Left ventricle myocardium inferior (tissue), 1 donor: ENCODE results near the gene BRS3. TPM values are rescaled to one million over a fixed set of nuclear protein-coding genes. Genes with fewer than 3 reads are reported as not detected.

Source experiments
- DNase-seq: peaks from one replicate; pipeline ENCODE4 v3.0.0-alpha.2; 2020
- H3K27ac ChIP-seq: fragments of 200-600 bp; replicated peaks from 2 replicates; pipeline ENCODE4 v1.8.0; 2021
- H3K27me3 ChIP-seq: fragments of 200-600 bp; 2 replicates; pipeline ENCODE4 v1.8.0; 2021; ENCODE audit warnings: low read depth
- H3K36me3 ChIP-seq: fragments of 200-600 bp; 2 replicates; pipeline ENCODE4 v1.8.0; 2021
- H3K4me1 ChIP-seq: fragments of 200-600 bp; 2 replicates; pipeline ENCODE4 v1.8.0; 2021
- H3K4me3 ChIP-seq: fragments of 200-600 bp; 2 replicates; pipeline ENCODE4 v1.8.0; 2021; ENCODE audit warnings: mild to moderate bottlenecking, moderate library complexity
- H3K9me3 ChIP-seq: fragments of 200-600 bp; replicated peaks from 2 replicates; pipeline ENCODE4 v1.8.0; 2021
- CTCF ChIP-seq: fragments of 200-600 bp; IDR thresholded peaks from 2 replicates; pipeline ENCODE4 v1.8.0; 2021; ENCODE audit warnings: antibody characterized with exemption, mild to moderate bottlenecking, borderline replicate concordance
- intact Hi-C: fragments of 100-400 bp; cut with micrococcal nuclease; formaldehyde crosslinking; loops from one replicate; pipeline ENCODE4 v1.11.0; 2022
- total RNA-seq: library from RNA; stranded (reverse); fragmentation: NEBNext Ultra II Directional; extraction: Animal tissue kit (Norgen Biotek cat#: 25700); gene quantifications from one replicate; pipeline ENCODE4 v1.2.1, GENCODE V29; 2021
- donor health status: DM: no; HTN: yes; CAD: no; lungs with severe emphysema.

Gene BRS3
- total RNA-seq, 1 donor from 2014 or later: not detected

GRCh38 chrX:136493011-136493410 is 5.3 kb downstream of the BRS3 start:
- Histone ChIP-seq H3K9me3 (no peaks in the 10 kb centered on the region), H3K4me1 (peaks cover 12% of the 10 kb centered on the region), H3K27ac (no peak overlapping the region), H3K4me3 (no peak overlapping the region), H3K27me3 (peaks cover 24% of the 10 kb centered on the region), H3K36me3 (no peaks in the 10 kb centered on the region)
- TF ChIP-seq CTCF: no peak
- no peak for DNase-seq
- intact Hi-C loops: no loop called here

- no peak overlapping the region for H3K4me3 ChIP-seq
Measured at GRCh38 chrX:136495043-136495442, 7.3 kb downstream of the BRS3 start.

GRCh38 chrX:136496186-136496763 is 8.5 kb downstream of the BRS3 start:
- peaks cover 27% of the 10 kb centered on the region for H3K4me1 ChIP-seq
- H3K27me3 ChIP-seq: peaks cover 5% of the 10 kb centered on the region
- intact Hi-C loops: no loop called here
- no peak for DNase-seq
- peak overlapping the region; percentile 97 for H3K27ac ChIP-seq
- H3K36me3 ChIP-seq: peaks cover 13% of the 10 kb centered on the region
- H3K9me3 ChIP-seq: no peaks in the 10 kb centered on the region
- no peak for TF ChIP-seq CTCF
- H3K4me3 ChIP-seq: peak overlapping the region; percentile 77

More at GRCh38 chrX:136495043-136495442, 7.3 kb downstream of the BRS3 start:
- Histone ChIP-seq H3K9me3 (no peaks in the 10 kb centered on the region), H3K27me3 (peaks cover 15% of the 10 kb centered on the region), H3K27ac (no peak overlapping the region), H3K36me3 (peaks cover under 1% of the 10 kb centered on the region), H3K4me1 (peaks cover 27% of the 10 kb centered on the region)
- TF ChIP-seq CTCF: no peak
- intact Hi-C loops: no loop called here
- no peak for DNase-seq

GRCh38 chrX:136496764-136497555 is 9.2 kb downstream of the BRS3 start:
- peak overlapping the region; percentile 77 for H3K4me3 ChIP-seq
- no peak for TF ChIP-seq CTCF
- intact Hi-C loops: no loop called here
- H3K4me1 ChIP-seq: peaks cover 27% of the 10 kb centered on the region
- peak overlapping the region; percentile 97 for H3K27ac ChIP-seq
- H3K27me3 ChIP-seq: peaks cover 4% of the 10 kb centered on the region
- no peaks in the 10 kb centered on the region for H3K9me3 ChIP-seq
- H3K36me3 ChIP-seq: peaks cover 20% of the 10 kb centered on the region
- peak; percentile 83 for DNase-seq

- DNase-seq: no peak
- Histone ChIP-seq H3K9me3 (no peaks in the 10 kb centered on the region), H3K4me1 (peaks cover 27% of the 10 kb centered on the region), H3K36me3 (peaks cover 25% of the 10 kb centered on the region), H3K27me3 (no peaks in the 10 kb centered on the region), H3K4me3 (peak within 1 kb of the TSS; percentile 77), H3K27ac (peak within 1 kb of the TSS; percentile 97)
- intact Hi-C loops: no loop called here
- TF ChIP-seq CTCF: no peak
Measured at GRCh38 chrX:136497556-136498052, 9.9 kb downstream of the BRS3 start, which contains the start of gene HTATSF1. Gene HTATSF1 (plus strand): TSS chrX:136497592. CDS start chrX:136497685, 93 bp downstream.
